Measurements from ENCODE around the gene PLCD3. TPM values are rescaled to one million over a fixed set of nuclear protein-coding genes. Genes with fewer than 3 reads are reported as not detected.

PLCD3 gene
- total RNA-seq, 1 donor from 2014 or later, result 54.0 TPM

GRCh38 chr17:45116434-45117016, 15.8 kb downstream of the PLCD3 start:
- no peak overlapping the region for H3K27ac Mint-ChIP-seq
- TF ChIP-seq, protein P1, sequence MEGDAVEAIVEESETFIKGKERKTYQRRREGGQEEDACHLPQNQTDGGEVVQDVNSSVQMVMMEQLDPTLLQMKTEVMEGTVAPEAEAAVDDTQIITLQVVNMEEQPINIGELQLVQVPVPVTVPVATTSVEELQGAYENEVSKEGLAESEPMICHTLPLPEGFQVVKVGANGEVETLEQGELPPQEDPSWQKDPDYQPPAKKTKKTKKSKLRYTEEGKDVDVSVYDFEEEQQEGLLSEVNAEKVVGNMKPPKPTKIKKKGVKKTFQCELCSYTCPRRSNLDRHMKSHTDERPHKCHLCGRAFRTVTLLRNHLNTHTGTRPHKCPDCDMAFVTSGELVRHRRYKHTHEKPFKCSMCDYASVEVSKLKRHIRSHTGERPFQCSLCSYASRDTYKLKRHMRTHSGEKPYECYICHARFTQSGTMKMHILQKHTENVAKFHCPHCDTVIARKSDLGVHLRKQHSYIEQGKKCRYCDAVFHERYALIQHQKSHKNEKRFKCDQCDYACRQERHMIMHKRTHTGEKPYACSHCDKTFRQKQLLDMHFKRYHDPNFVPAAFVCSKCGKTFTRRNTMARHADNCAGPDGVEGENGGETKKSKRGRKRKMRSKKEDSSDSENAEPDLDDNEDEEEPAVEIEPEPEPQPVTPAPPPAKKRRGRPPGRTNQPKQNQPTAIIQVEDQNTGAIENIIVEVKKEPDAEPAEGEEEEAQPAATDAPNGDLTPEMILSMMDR (IDR thresholded peaks at IDR 0.05; ENCODE audit: unreplicated experiment), result no peak

DNA sequence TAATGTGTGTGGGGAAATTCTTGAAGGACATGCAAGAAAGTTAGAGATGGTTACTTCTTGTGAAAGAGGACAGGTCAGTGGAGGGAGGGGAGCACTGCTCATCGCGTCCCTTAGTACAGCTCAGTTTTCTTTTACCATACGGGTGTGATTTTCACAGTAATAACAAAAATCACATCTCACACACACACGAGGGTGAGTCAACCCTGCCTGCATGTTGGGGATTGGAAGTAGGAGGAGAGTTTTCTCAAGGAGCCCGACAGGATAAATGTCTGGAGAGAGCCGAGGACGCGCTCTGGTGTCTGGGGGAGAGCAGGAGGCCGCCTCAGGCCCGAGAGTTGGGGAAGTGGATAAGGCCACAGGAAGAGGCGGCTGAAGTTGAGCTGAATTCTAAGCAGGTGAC, 16.4 kb downstream of the PLCD3 start:
- Mint-ChIP-seq H3K27ac (no peak overlapping the region), H3K4me3 (no peak overlapping the region), H3K4me1 (peaks cover 2% of the 10 kb centered on the region), H3K27me3 (ENCODE audit: low read depth) (no peaks in the 10 kb centered on the region), H3K9me3 (no peaks in the 10 kb centered on the region), H3K36me3 (peaks cover 12% of the 10 kb centered on the region)
- TF ChIP-seq, protein P1 (IDR thresholded peaks at IDR 0.05; ENCODE audit: unreplicated experiment), result no peak
- no peak for DNase-seq (ENCODE audit: low spot score in 2 of 2, unreplicated experiment in 2 of 2)

More at GRCh38 chr17:45116434-45117016, 15.8 kb downstream of the PLCD3 start:
- Mint-ChIP-seq H3K36me3 (peaks cover 12% of the 10 kb centered on the region), H3K27me3 (ENCODE audit: low read depth) (no peaks in the 10 kb centered on the region), H3K4me3 (no peak overlapping the region), H3K9me3 (no peaks in the 10 kb centered on the region), H3K4me1 (peaks cover 2% of the 10 kb centered on the region)
- DNase-seq (ENCODE audit: low spot score in 2 of 2, unreplicated experiment in 2 of 2), result no peak

GRCh38 chr17:45115015-45115625, 17.2 kb downstream of the PLCD3 start:
- no peaks in the 10 kb centered on the region for H3K27me3 Mint-ChIP-seq (ENCODE audit: low read depth)
- DNase-seq (ENCODE audit: low spot score in 2 of 2, unreplicated experiment in 2 of 2), result no peak
- H3K36me3 Mint-ChIP-seq, result peaks cover 12% of the 10 kb centered on the region
- no peaks in the 10 kb centered on the region for H3K9me3 Mint-ChIP-seq
- peaks cover 2% of the 10 kb centered on the region for H3K4me1 Mint-ChIP-seq
- H3K27ac Mint-ChIP-seq, result no peak overlapping the region
- TF ChIP-seq, protein P1 (IDR thresholded peaks at IDR 0.05; ENCODE audit: unreplicated experiment), result no peak
- H3K4me3 Mint-ChIP-seq, result no peak overlapping the region

- TF ChIP-seq, protein P1 (IDR thresholded peaks at IDR 0.05; ENCODE audit: unreplicated experiment), result no peak
- Mint-ChIP-seq H3K36me3 (peaks cover 12% of the 10 kb centered on the region), H3K27me3 (ENCODE audit: low read depth) (no peaks in the 10 kb centered on the region), H3K27ac (peak overlapping the region; percentile 21), H3K9me3 (no peaks in the 10 kb centered on the region), H3K4me1 (peaks cover 2% of the 10 kb centered on the region), H3K4me3 (no peak overlapping the region)
- DNase-seq (ENCODE audit: low spot score in 2 of 2, unreplicated experiment in 2 of 2), result no peak
These were observed 18.0 kb downstream of the PLCD3 start for GRCh38 chr17:45114117-45114932.

DNA sequence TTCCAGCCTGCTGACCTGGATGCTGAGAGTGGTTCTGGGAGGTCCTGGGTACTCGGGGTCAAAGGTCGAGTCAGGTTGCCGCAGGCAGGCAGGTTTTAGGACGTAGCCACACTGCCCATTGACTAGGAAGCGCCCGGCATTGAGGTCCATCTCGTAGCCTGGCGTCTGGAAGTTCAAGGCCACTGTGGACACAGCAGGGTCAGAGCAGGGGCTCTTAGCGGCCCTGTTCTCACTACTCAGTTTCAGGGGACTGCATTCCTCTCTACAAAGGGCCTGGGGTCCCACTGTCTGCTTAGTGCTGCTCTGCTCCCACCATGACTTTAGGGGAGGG, 18.9 kb downstream of the PLCD3 start:
- Mint-ChIP-seq H3K27ac (no peak overlapping the region), H3K9me3 (no peaks in the 10 kb centered on the region)

More for the DNA sequence above, 18.9 kb downstream of the PLCD3 start:
- Mint-ChIP-seq H3K4me3 (no peak overlapping the region), H3K27me3 (ENCODE audit: low read depth) (no peaks in the 10 kb centered on the region), H3K36me3 (peaks cover 12% of the 10 kb centered on the region), H3K4me1 (peaks cover 2% of the 10 kb centered on the region)
- no peak for DNase-seq (ENCODE audit: low spot score in 2 of 2, unreplicated experiment in 2 of 2)
- TF ChIP-seq, protein P1 (IDR thresholded peaks at IDR 0.05; ENCODE audit: unreplicated experiment), result no peak

Data from mesothelial cell of epicardium (in vitro differentiated cells).